ENCODE measurements around the gene TRAPPC1.
A peak's percentile ranks its signal among the peaks of the same experiment; 100 is the strongest.

Gene TRAPPC1

DNA sequence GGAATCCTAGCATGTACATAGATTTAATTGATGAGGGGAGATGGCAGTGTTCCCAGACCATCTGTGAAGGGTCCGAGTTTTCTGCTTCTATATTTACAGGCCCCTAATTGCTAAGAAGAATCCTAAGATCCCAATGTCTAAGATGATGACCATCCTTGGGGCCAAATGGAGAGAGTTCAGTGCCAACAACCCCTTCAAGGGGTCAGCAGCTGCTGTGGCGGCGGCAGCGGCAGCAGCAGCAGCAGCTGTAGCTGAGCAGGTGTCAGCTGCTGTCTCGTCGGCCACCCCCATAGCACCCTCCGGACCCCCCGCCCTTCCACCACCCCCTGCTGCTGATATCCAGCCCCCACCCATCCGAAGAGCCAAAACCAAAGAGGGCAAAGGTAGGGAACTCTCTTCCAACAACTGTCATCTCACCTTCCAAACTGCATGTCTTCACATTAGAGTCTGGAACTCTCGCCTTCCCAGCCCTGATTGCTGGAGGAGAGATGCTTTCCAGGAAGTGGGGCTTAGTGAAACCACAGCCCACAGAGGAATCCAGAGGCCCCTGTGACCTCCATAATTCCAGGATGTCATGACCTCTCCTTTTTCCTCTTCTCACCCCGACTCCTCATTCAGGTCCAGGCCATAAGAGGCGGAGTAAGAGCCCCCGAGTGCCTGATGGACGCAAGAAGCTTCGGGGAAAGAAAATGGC, 38.4 kb downstream of the TRAPPC1 start:
- H3K9me3 ChIP-seq = no peaks in the 10 kb centered on the region
- DNase-seq = no peak
- H3K4me1 ChIP-seq = no peaks in the 10 kb centered on the region; the same call in 1 of the 2 replicates
- H3K27me3 ChIP-seq = no peaks in the 10 kb centered on the region
- TF ChIP-seq, protein P1, sequence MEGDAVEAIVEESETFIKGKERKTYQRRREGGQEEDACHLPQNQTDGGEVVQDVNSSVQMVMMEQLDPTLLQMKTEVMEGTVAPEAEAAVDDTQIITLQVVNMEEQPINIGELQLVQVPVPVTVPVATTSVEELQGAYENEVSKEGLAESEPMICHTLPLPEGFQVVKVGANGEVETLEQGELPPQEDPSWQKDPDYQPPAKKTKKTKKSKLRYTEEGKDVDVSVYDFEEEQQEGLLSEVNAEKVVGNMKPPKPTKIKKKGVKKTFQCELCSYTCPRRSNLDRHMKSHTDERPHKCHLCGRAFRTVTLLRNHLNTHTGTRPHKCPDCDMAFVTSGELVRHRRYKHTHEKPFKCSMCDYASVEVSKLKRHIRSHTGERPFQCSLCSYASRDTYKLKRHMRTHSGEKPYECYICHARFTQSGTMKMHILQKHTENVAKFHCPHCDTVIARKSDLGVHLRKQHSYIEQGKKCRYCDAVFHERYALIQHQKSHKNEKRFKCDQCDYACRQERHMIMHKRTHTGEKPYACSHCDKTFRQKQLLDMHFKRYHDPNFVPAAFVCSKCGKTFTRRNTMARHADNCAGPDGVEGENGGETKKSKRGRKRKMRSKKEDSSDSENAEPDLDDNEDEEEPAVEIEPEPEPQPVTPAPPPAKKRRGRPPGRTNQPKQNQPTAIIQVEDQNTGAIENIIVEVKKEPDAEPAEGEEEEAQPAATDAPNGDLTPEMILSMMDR (IDR thresholded peaks at IDR 0.05; ENCODE audit: low read depth, low read length) = no peak
- peaks cover 41% of the 10 kb centered on the region for H3K36me3 ChIP-seq
- no peak overlapping the region for H3K4me3 ChIP-seq (ENCODE audit: low read depth, low read length)

DNA sequence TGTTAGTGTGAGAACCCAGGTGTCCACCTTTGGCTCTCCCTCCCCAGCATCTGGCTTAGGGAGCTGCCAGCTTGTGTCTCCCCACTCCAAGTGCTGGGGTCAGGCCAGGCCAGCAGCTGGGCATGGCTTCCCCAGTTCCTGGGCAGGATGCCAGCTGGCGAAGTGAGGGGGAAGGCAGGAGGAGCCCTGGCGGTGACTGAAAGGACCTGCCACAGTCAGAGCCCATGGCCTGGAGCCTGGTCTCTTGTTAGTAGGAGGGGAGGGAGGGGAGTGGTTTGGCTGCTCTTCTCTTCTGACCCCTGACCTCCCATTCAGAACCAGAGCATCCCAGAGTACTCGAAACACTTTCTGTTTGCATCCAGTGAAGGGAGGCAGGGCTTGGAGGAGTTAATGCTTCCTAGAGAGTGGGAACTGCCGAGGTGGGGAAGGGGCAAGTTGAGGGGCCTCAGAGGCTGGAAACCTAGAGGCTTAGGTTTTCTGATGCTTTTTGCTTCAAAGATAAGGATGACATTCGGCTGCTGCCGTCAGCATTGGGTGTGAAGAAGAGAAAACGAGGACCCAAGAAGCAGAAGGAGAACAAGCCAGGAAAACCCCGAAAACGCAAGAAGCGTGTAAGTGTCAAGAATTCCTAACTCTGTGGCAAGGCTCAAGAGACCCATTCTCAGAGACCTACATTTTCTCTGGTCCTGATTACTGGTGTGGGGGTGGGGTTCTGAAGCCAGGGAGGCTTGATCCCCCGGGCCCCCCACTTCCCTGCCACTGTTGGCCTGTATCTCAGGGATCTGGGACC, 42.4 kb downstream of the TRAPPC1 start:
- peak; percentile 95 for DNase-seq
- no peaks in the 10 kb centered on the region for H3K9me3 ChIP-seq
- H3K4me3 ChIP-seq (ENCODE audit: low read depth, low read length) = peak overlapping the region; percentile 55
- H3K36me3 ChIP-seq = peaks cover 16% of the 10 kb centered on the region
- H3K27me3 ChIP-seq = no peaks in the 10 kb centered on the region
- no peaks in the 10 kb centered on the region; the same call in 1 of the 2 replicates for H3K4me1 ChIP-seq
- TF ChIP-seq, protein P1 (IDR thresholded peaks at IDR 0.05; ENCODE audit: low read depth, low read length) = peak; percentile 42

DNA sequence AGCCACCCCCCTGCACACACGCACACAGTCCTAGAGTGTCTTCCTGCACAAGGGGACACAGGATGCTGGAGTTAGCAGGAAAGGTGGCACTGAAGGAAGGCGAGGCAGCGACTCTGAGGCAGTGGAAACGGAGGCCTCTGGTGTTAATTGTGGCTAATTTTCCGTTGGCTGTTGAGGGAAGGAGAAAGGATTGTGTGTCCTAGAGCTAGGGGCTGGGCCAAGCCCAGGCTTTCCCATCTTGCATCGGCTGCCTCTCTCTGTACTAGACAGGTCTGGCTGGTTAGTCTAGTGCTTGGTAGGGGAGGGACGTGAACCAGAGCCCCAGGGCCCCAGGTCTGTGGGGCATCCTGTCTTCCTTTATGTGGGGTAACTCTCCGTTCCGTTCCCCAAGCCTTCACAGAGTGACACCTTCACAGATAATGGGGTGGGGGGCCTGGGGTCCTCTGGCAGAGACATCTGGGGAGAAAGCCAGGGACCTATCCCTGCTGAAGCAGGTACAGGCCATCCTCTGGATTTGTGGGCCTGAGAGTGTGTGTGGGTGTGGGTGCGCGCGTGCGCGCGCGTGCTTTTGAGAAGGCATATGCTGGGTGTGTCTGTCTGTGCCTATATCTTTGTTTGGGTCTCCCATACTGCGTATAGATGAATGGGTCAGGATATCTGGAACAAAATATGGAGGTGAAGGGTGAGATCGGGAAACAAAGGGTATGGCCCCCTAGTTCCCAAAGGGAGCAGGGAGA, 43.4 kb downstream of the TRAPPC1 start, which contains the start of gene CHD3:
TSS of gene CHD3 (plus strand) at position 606 of the 737 bp plus-strand sequence. CDS start 212 bp downstream, outside the sequence.
- peak; percentile 19 for DNase-seq
- Histone ChIP-seq H3K9me3 (no peaks in the 10 kb centered on the region), H3K4me1 (no peaks in the 10 kb centered on the region; the same call in 1 of the 2 replicates), H3K27me3 (no peaks in the 10 kb centered on the region), H3K36me3 (peaks cover 10% of the 10 kb centered on the region), H3K4me3 (ENCODE audit: low read depth, low read length) (peak within 1 kb of the TSS; percentile 55)
- TF ChIP-seq, protein P1 (IDR thresholded peaks at IDR 0.05; ENCODE audit: low read depth, low read length) = no peak

DNA sequence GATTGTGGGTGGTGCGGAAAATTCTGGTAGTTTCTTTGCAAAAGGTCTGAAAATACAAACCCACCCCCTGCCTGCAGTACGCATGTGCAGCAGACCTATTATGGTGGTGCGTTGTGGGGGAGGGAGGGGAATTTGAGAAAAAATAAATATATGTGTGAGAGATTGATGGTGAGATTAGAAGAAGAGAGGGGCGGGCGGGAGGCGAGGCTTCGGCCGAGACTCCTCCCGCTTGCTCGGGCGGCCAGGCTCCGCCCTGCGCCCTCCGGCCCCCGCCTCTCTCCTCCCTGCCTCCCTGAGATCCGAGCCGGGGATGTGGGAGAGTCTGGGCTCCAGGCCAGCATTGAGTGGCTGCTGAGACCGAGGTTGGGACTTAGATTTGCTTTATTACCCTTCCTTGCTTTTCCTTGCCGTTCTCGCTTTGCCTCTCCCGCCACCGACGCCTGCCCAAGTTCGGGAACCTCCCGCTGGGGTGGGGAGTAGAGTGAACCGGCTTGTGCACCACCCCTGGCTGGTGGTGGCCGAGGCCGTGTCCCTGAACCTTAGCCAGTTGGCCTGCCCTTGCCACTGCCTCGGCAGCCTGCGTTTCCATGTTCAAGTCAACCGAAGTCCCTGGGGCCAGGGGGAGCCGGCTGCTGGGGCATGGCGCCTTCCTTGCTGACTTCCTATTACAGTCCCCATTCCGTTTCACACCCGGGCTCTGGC, 44.1 kb downstream of the TRAPPC1 start:
- Histone ChIP-seq H3K4me3 (ENCODE audit: low read depth, low read length) (peak overlapping the region; percentile 69), H3K36me3 (peaks cover 10% of the 10 kb centered on the region), H3K4me1 (no peaks in the 10 kb centered on the region; the same call in 1 of the 2 replicates), H3K27me3 (no peaks in the 10 kb centered on the region), H3K9me3 (no peaks in the 10 kb centered on the region)
- peak; percentile 88 for DNase-seq
- TF ChIP-seq, protein P1 (IDR thresholded peaks at IDR 0.05; ENCODE audit: low read depth, low read length) = no peak

DNA sequence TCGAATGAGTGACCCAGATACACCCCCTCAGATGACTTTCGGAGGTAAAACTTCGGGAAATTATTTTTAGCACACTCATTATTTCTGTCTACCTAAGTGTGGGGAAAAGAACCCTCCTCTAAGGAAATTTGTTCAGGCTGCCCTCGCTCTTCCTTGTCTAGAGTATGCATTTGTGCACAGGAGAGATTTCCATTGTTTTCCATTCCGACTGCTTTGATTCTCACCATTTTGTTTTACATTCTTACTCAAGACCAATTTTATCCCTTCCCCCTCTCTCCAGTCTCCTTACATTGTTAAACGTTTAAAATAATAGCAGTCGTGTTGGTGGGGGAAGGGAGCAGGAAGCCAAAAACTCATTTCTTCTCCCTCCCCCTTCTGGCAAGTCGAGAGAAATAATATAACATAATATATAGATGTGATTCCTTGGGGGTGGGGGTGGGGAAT, 44.7 kb downstream of the TRAPPC1 start:
- H3K36me3 ChIP-seq = peaks cover 10% of the 10 kb centered on the region
- TF ChIP-seq, protein P1 (IDR thresholded peaks at IDR 0.05; ENCODE audit: low read depth, low read length) = no peak
- no peak for DNase-seq
- peak overlapping the region; percentile 69 for H3K4me3 ChIP-seq (ENCODE audit: low read depth, low read length)
- H3K4me1 ChIP-seq = peaks cover 2% of the 10 kb centered on the region
- H3K9me3 ChIP-seq = no peaks in the 10 kb centered on the region
- H3K27me3 ChIP-seq = no peaks in the 10 kb centered on the region
